HCT116 (cell line): ENCODE results near the gene SLCO2A1.

Source experiments
- CEBPB ChIP-seq: IDR thresholded peaks from 2 replicates; pipeline ENCODE4 v1.6.1; 2012; ENCODE audit warnings: low read depth
- EZH2 ChIP-seq: fragments of 200-600 bp; sonication (generic); IDR thresholded peaks from 2 replicates; pipeline ENCODE4 v1.6.1; 2017; ENCODE audit warnings: antibody characterized with exemption, mixed run types
- JUND ChIP-seq: IDR thresholded peaks from 2 replicates; pipeline ENCODE4 v1.6.1; 2012
- POLR2A ChIP-seq: IDR thresholded peaks from 2 replicates; pipeline ENCODE4 v1.7.0; 2011; ENCODE audit warnings: borderline replicate concordance; ENCODE audit not compliant: insufficient read depth, insufficient read length; ENCODE audit errors: extremely low read depth
- POLR2AphosphoS5 ChIP-seq: IDR thresholded peaks from 2 replicates; pipeline ENCODE4 v1.6.1; 2011; ENCODE audit warnings: mild to moderate bottlenecking, low read depth, low read length, moderate library complexity
- SRF ChIP-seq: IDR thresholded peaks from 2 replicates; pipeline ENCODE4 v1.6.1; 2012; ENCODE audit warnings: low read depth
- ZNF274 ChIP-seq: fragments of 200-500 bp; sonication (Bioruptor generic); IDR thresholded peaks from 2 replicates; pipeline ENCODE4 v1.6.1; 2014; ENCODE audit warnings: mild to moderate bottlenecking, low read depth, low read length, inconsistent platforms
- TF ChIP-seq, protein P1 (sequence below), 3 experiments: fragments of 200-600 bp in 1 of 3; sonication (generic) in 1 of 3; IDR thresholded peaks in 2 of 3; conservative IDR thresholded peaks in 1 of 3; 2 replicates each; pipeline ENCODE4 v1.5.1; 2012 to 2017; ENCODE audit warnings: low read depth in 2 of 3, low read length in 2 of 3, antibody characterized with exemption in 1 of 3, borderline replicate concordance in 1 of 3, control low read depth in 1 of 3, mild to moderate bottlenecking in 1 of 3, mixed read lengths in 1 of 3, mixed run types in 1 of 3, moderate library complexity in 1 of 3; ENCODE audit not compliant: insufficient read depth in 1 of 3

DNA sequence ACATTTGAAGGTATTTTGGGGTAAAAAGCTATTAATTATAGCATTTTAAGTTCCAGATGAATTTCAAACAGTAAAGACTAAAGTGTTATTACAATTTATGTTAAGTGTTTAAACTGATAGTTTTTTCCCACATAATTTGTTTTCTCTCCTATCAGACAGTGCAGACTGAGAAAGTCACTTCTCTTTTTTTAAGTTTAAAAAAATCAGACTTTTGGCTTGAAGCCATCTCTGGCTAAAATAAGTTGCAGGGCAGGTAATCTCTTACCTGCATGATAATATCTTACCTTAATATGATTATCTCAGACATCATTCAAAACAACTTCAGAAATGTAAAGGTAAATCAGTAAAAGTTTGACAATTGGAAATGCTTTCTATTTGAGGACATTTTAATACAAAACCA, 112.6 kb downstream of the SLCO2A1 start:
- TF ChIP-seq, protein P1, sequence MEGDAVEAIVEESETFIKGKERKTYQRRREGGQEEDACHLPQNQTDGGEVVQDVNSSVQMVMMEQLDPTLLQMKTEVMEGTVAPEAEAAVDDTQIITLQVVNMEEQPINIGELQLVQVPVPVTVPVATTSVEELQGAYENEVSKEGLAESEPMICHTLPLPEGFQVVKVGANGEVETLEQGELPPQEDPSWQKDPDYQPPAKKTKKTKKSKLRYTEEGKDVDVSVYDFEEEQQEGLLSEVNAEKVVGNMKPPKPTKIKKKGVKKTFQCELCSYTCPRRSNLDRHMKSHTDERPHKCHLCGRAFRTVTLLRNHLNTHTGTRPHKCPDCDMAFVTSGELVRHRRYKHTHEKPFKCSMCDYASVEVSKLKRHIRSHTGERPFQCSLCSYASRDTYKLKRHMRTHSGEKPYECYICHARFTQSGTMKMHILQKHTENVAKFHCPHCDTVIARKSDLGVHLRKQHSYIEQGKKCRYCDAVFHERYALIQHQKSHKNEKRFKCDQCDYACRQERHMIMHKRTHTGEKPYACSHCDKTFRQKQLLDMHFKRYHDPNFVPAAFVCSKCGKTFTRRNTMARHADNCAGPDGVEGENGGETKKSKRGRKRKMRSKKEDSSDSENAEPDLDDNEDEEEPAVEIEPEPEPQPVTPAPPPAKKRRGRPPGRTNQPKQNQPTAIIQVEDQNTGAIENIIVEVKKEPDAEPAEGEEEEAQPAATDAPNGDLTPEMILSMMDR (IDR thresholded peaks at IDR 0.05 in 2 of 3, conservative IDR thresholded peaks at IDR 0.05 in 1 of 3; ENCODE audit: borderline replicate concordance in 1 of 3, insufficient read depth in 1 of 3, low read depth in 2 of 3, low read length in 2 of 3), result no peak
- TF ChIP-seq POLR2A, result no peak
- TF ChIP-seq EZH2, result no peak
- no peak for TF ChIP-seq CEBPB
- TF ChIP-seq JUND, result no peak
- TF ChIP-seq POLR2AphosphoS5, result no peak
- TF ChIP-seq ZNF274, result no peak
- TF ChIP-seq SRF, result no peak
